ENCODE results near the gene ITLN2. TPM values are rescaled to one million over a fixed set of nuclear protein-coding genes. Genes with fewer than 3 reads are reported as not detected.

Gene ITLN2
- total and polyA plus RNA-seq, 9 of the 15 experiments (the other 6 are each of a cell fraction or from before 2014, with no cell fraction given) = not detected

- TF ChIP-seq REST (IDR thresholded peaks at IDR 0.05; ENCODE audit: borderline replicate concordance) (0 out of 2 replicates have a peak, but pooled peaks have one; percentile 8), REST (CRISPR knock-in tag; IDR thresholded peaks at IDR 0.05; ENCODE audit: low read depth) (no peak), SMC3 (conservative IDR thresholded peaks at IDR 0.05; ENCODE audit: insufficient read depth, low read depth, low read length) (0 out of 2 replicates have a peak, but pooled peaks have one; percentile 6), ASH1L (IDR thresholded peaks at IDR 0.05; ENCODE audit: borderline replicate concordance, low read depth, partially characterized antibody) (no peak), CTCF (IDR thresholded peaks at IDR 0.05 in 2 of 3, conservative IDR thresholded peaks at IDR 0.05 in 1 of 3; ENCODE audit: insufficient read depth in 2 of 3, low read depth in 1 of 3, low read length in 3 of 3) (peak; percentile 18 to 45 (median 39); a peak in 4 of 6 replicates), ZNF77 (CRISPR knock-in tag; IDR thresholded peaks at IDR 0.05) (no peak), USF2 (CRISPR knock-in tag; IDR thresholded peaks at IDR 0.05) (no peak), PRDM10 (IDR thresholded peaks at IDR 0.05; ENCODE audit: partially characterized antibody) (peak; percentile 63), HDAC2 (IDR thresholded peaks at IDR 0.05) (no peak)
Measured at GRCh38 chr1:160942926-160943325, 11.7 kb downstream of the ITLN2 start (continued).
